ENCODE results near the gene JAM3. TPM values are rescaled to one million over a fixed set of nuclear protein-coding genes. Genes with fewer than 3 reads are reported as not detected.

The JAM3 gene
- polyA plus RNA-seq, 1 of the 3 experiments (the other 2 are of a cell fraction): 56.8 TPM

- ChIA-PET POLR2A (interaction anchor here (1.3 kb wide), 1 partner anchor 90 kb away, joined by 3 read pairs; no protein-coding TSS in a partner anchor), CTCF (interaction anchor here (0.6 to 5.3 kb wide), 37 partner anchors 9 to 235 kb away, joined by 3 to 82 read pairs (median 4); partner anchors contain the start of gene JAM3)
- Histone ChIP-seq H3K36me3 (replicated peaks in 1 of 2; ENCODE audit: control insufficient read depth in 1 of 2, insufficient read depth in 2 of 2, low read length in 1 of 2) (peaks cover 6 to 22% of the 10 kb centered on the region in 2 experiments), H3K27me3 (ENCODE audit: insufficient read depth) (no peaks in the 10 kb centered on the region), H3K9me2 (no peaks in the 10 kb centered on the region), H3K9ac (no peak overlapping the region), H4K20me1 (ENCODE audit: insufficient read depth) (0 out of 2 replicates have a peak, but pooled peaks cover 2% of the 10 kb centered on the region), H3K79me2 (ENCODE audit: insufficient read depth) (peaks cover 3% of the 10 kb centered on the region; the same call in 1 of the 2 replicates), H3K9me3 (no peaks in the 10 kb centered on the region), H3K27ac (ENCODE audit: low read depth in 2 of 2, low read length in 1 of 2) (no peak overlapping the region; a peak in 1 of 4 replicates), H3K4me3 (ENCODE audit: low read depth in 2 of 2, low read length in 1 of 2) (peak overlapping the region in 1 of 2 experiments; percentile 18; a peak in 1 of 4 replicates), H3K4me1 (ENCODE audit: control insufficient read depth in 1 of 2, insufficient read depth in 2 of 2, low read depth in 1 of 2, low read length in 1 of 2) (no peaks in the 10 kb centered on the region; a peak in 1 of 4 replicates), H3K4me2 (no peak overlapping the region), H3F3A (replicated peaks; ENCODE audit: insufficient read depth) (peaks cover 5% of the 10 kb centered on the region), H2AFZ (ENCODE audit: low read depth) (no peak overlapping the region)
- TF ChIP-seq TAF1 (IDR thresholded peaks at IDR 0.05; ENCODE audit: borderline replicate concordance, low read depth, low read length): no peak
- peak; percentile 30; the same call in 1 of the 2 replicates for TF ChIP-seq RFX5 (IDR thresholded peaks at IDR 0.05; ENCODE audit: low read length)
- TF ChIP-seq MEF2A (IDR thresholded peaks at IDR 0.05; ENCODE audit: borderline replicate concordance, low read depth): no peak
- peak; percentile 96 for TF ChIP-seq SMC3 (IDR thresholded peaks at IDR 0.05; ENCODE audit: low read depth, low read length)
- no peak for TF ChIP-seq TCF12 (IDR thresholded peaks at IDR 0.05)
- no peak for TF ChIP-seq RXRA (IDR thresholded peaks at IDR 0.05; ENCODE audit: borderline replicate concordance, low read depth)
- no peak for TF ChIP-seq CHD2 (IDR thresholded peaks at IDR 0.05; ENCODE audit: low read length, partially characterized antibody)
- TF ChIP-seq EP300 (IDR thresholded peaks at IDR 0.05; ENCODE audit: borderline replicate concordance in 1 of 2, low read depth in 1 of 2, low read length in 1 of 2): no peak
- TF ChIP-seq NFIC (IDR thresholded peaks at IDR 0.05; ENCODE audit: borderline replicate concordance): no peak
- peak; percentile 89 for TF ChIP-seq CTCF (IDR thresholded peaks at IDR 0.05)
- no peak for TF ChIP-seq POLR2AphosphoS5 (IDR thresholded peaks at IDR 0.05; ENCODE audit: low read depth, low read length)
- TF ChIP-seq FOXM1 (IDR thresholded peaks at IDR 0.05; ENCODE audit: low read depth): no peak
- TF ChIP-seq FOXJ3 (CRISPR knock-in tag; IDR thresholded peaks at IDR 0.05): no peak
- no peak for TF ChIP-seq TEAD4 (IDR thresholded peaks at IDR 0.05; ENCODE audit: borderline replicate concordance, insufficient read depth)
- no peak for TF ChIP-seq SIN3A (IDR thresholded peaks at IDR 0.05; ENCODE audit: borderline replicate concordance, low read depth, low read length)
- TF ChIP-seq, protein P1, sequence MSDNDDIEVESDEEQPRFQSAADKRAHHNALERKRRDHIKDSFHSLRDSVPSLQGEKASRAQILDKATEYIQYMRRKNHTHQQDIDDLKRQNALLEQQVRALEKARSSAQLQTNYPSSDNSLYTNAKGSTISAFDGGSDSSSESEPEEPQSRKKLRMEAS (IDR thresholded peaks at IDR 0.05; ENCODE audit: low read depth): no peak
- TF ChIP-seq ZBTB33 (IDR thresholded peaks at IDR 0.05; ENCODE audit: borderline replicate concordance, low read depth): no peak
- TF ChIP-seq NRF1 (IDR thresholded peaks at IDR 0.05; ENCODE audit: low read depth, low read length): no peak
- TF ChIP-seq RCOR1 (IDR thresholded peaks at IDR 0.05; ENCODE audit: low read length): peak; percentile 24; the same call in 1 of the 2 replicates
- peak; percentile 91 for TF ChIP-seq MXI1 (IDR thresholded peaks at IDR 0.05; ENCODE audit: low read depth, low read length)
- TF ChIP-seq, protein P2, sequence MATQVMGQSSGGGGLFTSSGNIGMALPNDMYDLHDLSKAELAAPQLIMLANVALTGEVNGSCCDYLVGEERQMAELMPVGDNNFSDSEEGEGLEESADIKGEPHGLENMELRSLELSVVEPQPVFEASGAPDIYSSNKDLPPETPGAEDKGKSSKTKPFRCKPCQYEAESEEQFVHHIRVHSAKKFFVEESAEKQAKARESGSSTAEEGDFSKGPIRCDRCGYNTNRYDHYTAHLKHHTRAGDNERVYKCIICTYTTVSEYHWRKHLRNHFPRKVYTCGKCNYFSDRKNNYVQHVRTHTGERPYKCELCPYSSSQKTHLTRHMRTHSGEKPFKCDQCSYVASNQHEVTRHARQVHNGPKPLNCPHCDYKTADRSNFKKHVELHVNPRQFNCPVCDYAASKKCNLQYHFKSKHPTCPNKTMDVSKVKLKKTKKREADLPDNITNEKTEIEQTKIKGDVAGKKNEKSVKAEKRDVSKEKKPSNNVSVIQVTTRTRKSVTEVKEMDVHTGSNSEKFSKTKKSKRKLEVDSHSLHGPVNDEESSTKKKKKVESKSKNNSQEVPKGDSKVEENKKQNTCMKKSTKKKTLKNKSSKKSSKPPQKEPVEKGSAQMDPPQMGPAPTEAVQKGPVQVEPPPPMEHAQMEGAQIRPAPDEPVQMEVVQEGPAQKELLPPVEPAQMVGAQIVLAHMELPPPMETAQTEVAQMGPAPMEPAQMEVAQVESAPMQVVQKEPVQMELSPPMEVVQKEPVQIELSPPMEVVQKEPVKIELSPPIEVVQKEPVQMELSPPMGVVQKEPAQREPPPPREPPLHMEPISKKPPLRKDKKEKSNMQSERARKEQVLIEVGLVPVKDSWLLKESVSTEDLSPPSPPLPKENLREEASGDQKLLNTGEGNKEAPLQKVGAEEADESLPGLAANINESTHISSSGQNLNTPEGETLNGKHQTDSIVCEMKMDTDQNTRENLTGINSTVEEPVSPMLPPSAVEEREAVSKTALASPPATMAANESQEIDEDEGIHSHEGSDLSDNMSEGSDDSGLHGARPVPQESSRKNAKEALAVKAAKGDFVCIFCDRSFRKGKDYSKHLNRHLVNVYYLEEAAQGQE (IDR thresholded peaks at IDR 0.05; ENCODE audit: low read depth, low read length): no peak
- TF ChIP-seq ELF1 (IDR thresholded peaks at IDR 0.05): no peak
- TF ChIP-seq RAD21 (IDR thresholded peaks at IDR 0.05; ENCODE audit: low read length): peak; percentile 96
- TF ChIP-seq JUND (IDR thresholded peaks at IDR 0.05): no peak
- no peak for TF ChIP-seq GATA2 (CRISPR knock-in tag; IDR thresholded peaks at IDR 0.05)
- TF ChIP-seq PBX3 (IDR thresholded peaks at IDR 0.05): no peak
- TF ChIP-seq GABPA (IDR thresholded peaks at IDR 0.05; ENCODE audit: low read depth): no peak
- peak; percentile 83 for DNase-seq
- 51% methylated on average over 7 of the region's 10 CpGs for WGBS (ENCODE audit: low lambda C conversion rate)
Measured at GRCh38 chr11:134139873-134140331, 71.0 kb downstream of the JAM3 start.
